HG02763 (cell line): ENCODE results near the gene ZNF641.
A peak's percentile ranks its signal among the peaks of the same experiment; 100 is the strongest.

Experiments used
- ATAC-seq: cut with Tn5 transposase; IDR thresholded peaks from one replicate; pipeline ENCODE4 v1.9.1; 2021; ENCODE audit warnings: mild to moderate bottlenecking, moderate library complexity; ENCODE audit not compliant: unreplicated experiment

The ZNF641 gene

GRCh38 chr12:48350249-48351021, at the start of gene ZNF641:
TSS of gene ZNF641 (minus strand) at chr12:48350919. CDS start at chr12:48348090, 2,829 bp downstream.
- ATAC-seq = peak; percentile 89

- ATAC-seq = no peak
Observed at GRCh38 chr12:48390026-48390425, 39.3 kb upstream of the ZNF641 start.

- ATAC-seq = no peak
Observed at GRCh38 chr12:48389409-48389808, 38.7 kb upstream of the ZNF641 start.

GRCh38 chr12:48388938-48389337, 38.2 kb upstream of the ZNF641 start:
- ATAC-seq = no peak

- no peak for ATAC-seq
Observed at GRCh38 chr12:48388460-48388859, 37.7 kb upstream of the ZNF641 start.

- ATAC-seq = no peak
Observed at GRCh38 chr12:48380596-48380995, 29.9 kb upstream of the ZNF641 start.

- ATAC-seq = no peak
Observed at GRCh38 chr12:48379794-48380193, 29.1 kb upstream of the ZNF641 start.

- ATAC-seq = no peak
Observed at GRCh38 chr12:48377646-48378045, 26.9 kb upstream of the ZNF641 start.

- no peak for ATAC-seq
Observed at GRCh38 chr12:48374164-48374563, 23.4 kb upstream of the ZNF641 start.

- no peak for ATAC-seq
Observed at GRCh38 chr12:48366131-48366530, 15.4 kb upstream of the ZNF641 start.

- ATAC-seq = no peak
Observed at GRCh38 chr12:48361664-48362339, 11.1 kb upstream of the ZNF641 start.

- ATAC-seq = no peak
Observed at GRCh38 chr12:48358937-48359513, 8.3 kb upstream of the ZNF641 start.

- no peak for ATAC-seq
Observed at GRCh38 chr12:48356041-48356768, 5.5 kb upstream of the ZNF641 start.

GRCh38 chr12:48352157-48352760, 1.5 kb upstream of the ZNF641 start:
- no peak for ATAC-seq

- peak; percentile 12 for ATAC-seq
Observed at GRCh38 chr12:48351022-48351708, 446 bp upstream of the ZNF641 start.

GRCh38 chr12:48349471-48349870, 1.2 kb downstream of the ZNF641 start:
- no peak for ATAC-seq

- no peak for ATAC-seq
Observed at GRCh38 chr12:48342980-48343379, 7.7 kb downstream of the ZNF641 start.

GRCh38 chr12:48340943-48341342, 9.8 kb downstream of the ZNF641 start:
- no peak for ATAC-seq

- no peak for ATAC-seq
Observed at GRCh38 chr12:48339442-48340117, 11.1 kb downstream of the ZNF641 start.

- no peak for ATAC-seq
Observed at GRCh38 chr12:48336564-48336963, 14.2 kb downstream of the ZNF641 start.
